H1 (cell line): ENCODE measurements around the gene GUCY2C. TPM values are rescaled to one million over a fixed set of nuclear protein-coding genes. Genes with fewer than 3 reads are reported as not detected.

Experiments used
- CTCF ChIA-PET: fragments of 300-600 bp; sonication (Branson Sonifier 250); formaldehyde crosslinking; loops from one replicate; lab custom pipeline; 2021; ENCODE audit not compliant: partially characterized antibody; lab: Charles Lee
- POLR2A ChIA-PET: fragments of 300-600 bp; sonication (Branson Sonifier 250); formaldehyde crosslinking; loops from one replicate; lab custom pipeline; 2021; ENCODE audit warnings: inconsistent platforms; ENCODE audit not compliant: partially characterized antibody; lab: Charles Lee
- DNase-seq, 2 experiments: peaks; one replicate each; pipeline versions ENCODE4 v3.0.0 to v3.0.0-alpha.2; 2010 to 2022; ENCODE audit warnings: low spot score in 2 of 2, low read depth in 1 of 2, mixed read lengths in 1 of 2
- FAIRE-seq: peaks from 2 replicates; lab custom pipeline; 2011; peaks lifted over from hg19 to GRCh38; lab: Jason Lieb, UNC
- H2AFZ ChIP-seq: 2 replicates; pipeline ENCODE4 v1.8.1; 2012; ENCODE audit warnings: low read length, inconsistent platforms
- H2AK5ac ChIP-seq: 2 replicates; pipeline ENCODE4 v1.6.1; 2013; ENCODE audit warnings: low read depth, low read length
- H2BK120ac ChIP-seq: replicated peaks from 2 replicates; pipeline ENCODE3; 2013; ENCODE audit warnings: low read depth, low read length, inconsistent platforms
- H2BK12ac ChIP-seq: 2 replicates; pipeline ENCODE4 v1.6.1; 2013; ENCODE audit warnings: low read depth, low read length
- H2BK15ac ChIP-seq: 2 replicates; pipeline ENCODE4 v1.6.1; 2013; ENCODE audit warnings: low read length
- H2BK20ac ChIP-seq: 2 replicates; pipeline ENCODE4 v1.6.1; 2013; ENCODE audit warnings: low read length
- H2BK5ac ChIP-seq: 2 replicates; pipeline ENCODE4 v1.6.1; 2013; ENCODE audit warnings: low read depth, low read length
- H3K14ac ChIP-seq: 2 replicates; pipeline ENCODE4 v1.6.1; 2013; ENCODE audit warnings: inconsistent platforms; ENCODE audit not compliant: insufficient read length
- H3K18ac ChIP-seq: 2 replicates; pipeline ENCODE4 v1.6.1; 2013; ENCODE audit warnings: low read length; ENCODE audit errors: extremely low read depth
- H3K23ac ChIP-seq: 2 replicates; pipeline ENCODE4 v1.6.1; 2013; ENCODE audit warnings: inconsistent platforms; ENCODE audit not compliant: insufficient read length
- H3K23me2 ChIP-seq: 2 replicates; pipeline ENCODE4 v1.6.1; 2013; ENCODE audit warnings: low read depth, low read length
- H3K27ac ChIP-seq: 2 replicates; pipeline ENCODE4 v1.6.1; 2011; ENCODE audit warnings: low read depth, low read length, inconsistent platforms
- H3K27me3 ChIP-seq, 4 experiments: replicated peaks in 1 of 4; 1 replicate in 1 of 4; 2 replicates in 3 of 4; pipeline versions ENCODE4 v1.6.1 to v1.8.1; 2011 to 2013; ENCODE audit warnings: low read length in 3 of 4, mild to moderate bottlenecking in 3 of 4, inconsistent platforms in 2 of 4, mixed read lengths in 2 of 4, moderate library complexity in 1 of 4; ENCODE audit not compliant: control insufficient read depth in 3 of 4, insufficient read depth in 3 of 4; ENCODE audit errors: extremely low read depth in 1 of 4
- H3K36me3 ChIP-seq, 4 experiments: 2 replicates each; pipeline versions ENCODE4 v1.6.1 to v1.8.1; 2011 to 2013; ENCODE audit warnings: mild to moderate bottlenecking in 4 of 4, low read length in 3 of 4, moderate library complexity in 2 of 4, control low read depth in 1 of 4, inconsistent platforms in 1 of 4; ENCODE audit not compliant: insufficient read depth in 4 of 4, control insufficient read depth in 2 of 4
- H3K4ac ChIP-seq: replicated peaks from 2 replicates; pipeline ENCODE3; 2013; ENCODE audit warnings: low read length, low read depth, mixed read lengths, inconsistent platforms; ENCODE audit not compliant: insufficient read length
- H3K4me1 ChIP-seq, 4 experiments: replicated peaks in 1 of 4; 1 replicate in 1 of 4; 2 replicates in 3 of 4; pipeline versions ENCODE4 v1.6.1 to v1.8.1; 2011 to 2013; ENCODE audit warnings: low read length in 3 of 4, inconsistent platforms in 2 of 4, mixed read lengths in 1 of 4; ENCODE audit not compliant: insufficient read depth in 4 of 4, control insufficient read depth in 3 of 4
- H3K4me2 ChIP-seq, 2 experiments: 2 replicates each; pipeline versions ENCODE4 v1.6.1 to v1.8.1; 2011 to 2013; ENCODE audit warnings: low read depth in 2 of 2, low read length in 2 of 2, control low read depth in 1 of 2, inconsistent platforms in 1 of 2, mild to moderate bottlenecking in 1 of 2; ENCODE audit not compliant: insufficient read depth in 1 of 2
- H3K4me3 ChIP-seq, 4 experiments: fragments of 200-600, 300-600 bp in 1 of 4; sonication (generic), shearing (Covaris generic), sonication (Bioruptor Twin) in 1 of 4; 2 replicates each; pipeline versions ENCODE4 v1.5.1 to v1.8.1; 2011 to 2016; ENCODE audit warnings: low read length in 4 of 4, low read depth in 3 of 4, control low read depth in 2 of 4, inconsistent platforms in 2 of 4, mild to moderate bottlenecking in 2 of 4, mixed read lengths in 1 of 4, moderate library complexity in 1 of 4; ENCODE audit not compliant: insufficient read depth in 2 of 4; ENCODE audit errors: extremely low read depth in 1 of 4
- H3K56ac ChIP-seq: replicated peaks from 2 replicates; pipeline ENCODE3; 2013; ENCODE audit warnings: low read depth, mild to moderate bottlenecking, mixed read lengths, low read length, inconsistent platforms; ENCODE audit not compliant: insufficient read length
- H3K79me1 ChIP-seq: 2 replicates; pipeline ENCODE4 v1.6.1; 2013; ENCODE audit warnings: low read depth, low read length, control low read depth
- H3K79me2 ChIP-seq, 2 experiments: 2 replicates each; pipeline versions ENCODE4 v1.6.1 to v1.8.1; 2012 to 2013; ENCODE audit warnings: low read length in 2 of 2, mild to moderate bottlenecking in 2 of 2, inconsistent platforms in 1 of 2; ENCODE audit not compliant: insufficient read depth in 2 of 2, control insufficient read depth in 1 of 2
- H3K9ac ChIP-seq, 4 experiments: replicated peaks in 1 of 4; 1 replicate in 1 of 4; 2 replicates in 3 of 4; pipeline versions ENCODE4 v1.6.1 to v1.8.1; 2011 to 2013; ENCODE audit warnings: low read depth in 3 of 4, low read length in 3 of 4, control low read depth in 2 of 4, mild to moderate bottlenecking in 2 of 4, moderate library complexity in 2 of 4, inconsistent platforms in 1 of 4; ENCODE audit errors: extremely low read depth in 1 of 4
- H3K9me3 ChIP-seq, 2 experiments: 2 replicates each; pipeline versions ENCODE4 v1.6.1 to v1.8.1; 2012 to 2013; ENCODE audit warnings: mild to moderate bottlenecking in 2 of 2, moderate library complexity in 2 of 2, control low read depth in 1 of 2, inconsistent platforms in 1 of 2, low read depth in 1 of 2, low read length in 1 of 2, mixed read lengths in 1 of 2; ENCODE audit not compliant: insufficient read depth in 2 of 2
- H4K20me1 ChIP-seq, 2 experiments: replicated peaks in 1 of 2; 2 replicates each; pipeline versions ENCODE3 to v1.8.1; 2011 to 2013; ENCODE audit warnings: inconsistent platforms in 2 of 2, low read length in 2 of 2, mild to moderate bottlenecking in 1 of 2; ENCODE audit not compliant: insufficient read depth in 2 of 2, control insufficient read depth in 1 of 2
- H4K5ac ChIP-seq: 2 replicates; pipeline ENCODE4 v1.6.1; 2013; ENCODE audit warnings: low read length, low read depth, mixed read lengths, inconsistent platforms; ENCODE audit not compliant: insufficient read length
- H4K8ac ChIP-seq: 2 replicates; pipeline ENCODE4 v1.8.0; 2013; ENCODE audit warnings: mild to moderate bottlenecking, moderate library complexity, low read length, inconsistent platforms; ENCODE audit not compliant: insufficient read depth; ENCODE audit errors: extremely low read depth
- H4K91ac ChIP-seq: replicated peaks from 2 replicates; pipeline ENCODE3; 2013; ENCODE audit warnings: low read length, mixed read lengths, inconsistent platforms; ENCODE audit not compliant: insufficient read length
- HDAC2 ChIP-seq, 2 experiments: fragments of 300-600 bp in 1 of 2; sonication (generic) in 1 of 2; IDR thresholded peaks; 2 replicates each; pipeline ENCODE4 v1.6.1; 2011 to 2012; ENCODE audit warnings: low read depth in 2 of 2, low read length in 2 of 2, mild to moderate bottlenecking in 2 of 2, moderate library complexity in 2 of 2, borderline replicate concordance in 1 of 2, inconsistent platforms in 1 of 2
- KDM4A ChIP-seq: IDR thresholded peaks from one replicate; pipeline ENCODE4 v1.7.1; 2012; ENCODE audit warnings: low read depth, mild to moderate bottlenecking, moderate library complexity, low read length, inconsistent platforms; ENCODE audit not compliant: severe bottlenecking
- SP1 ChIP-seq: IDR thresholded peaks from 2 replicates; pipeline ENCODE4 v1.6.1; 2011; ENCODE audit warnings: low read depth, low read length
- TAF7 ChIP-seq: optimal IDR thresholded peaks from 2 replicates; pipeline ENCODE3; 2011; ENCODE audit warnings: low read depth, mild to moderate bottlenecking, inconsistent platforms, low read length, moderate library complexity, borderline replicate concordance
- TCF12 ChIP-seq: IDR thresholded peaks from 2 replicates; pipeline ENCODE4 v1.6.1; 2011; ENCODE audit warnings: low read depth, mild to moderate bottlenecking, low read length
- YY1 ChIP-seq: IDR thresholded peaks from 2 replicates; pipeline ENCODE4 v1.6.1; 2011; ENCODE audit warnings: low read depth, mild to moderate bottlenecking, low read length
- WGBS, 2 experiments: shearing (Covaris generic) in 1 of 2; methylation state at CpG; one replicate each; pipeline versions ENCODE4 v1.1.6 to v1.1.7; 2013 to 2015; ENCODE audit warnings: low lambda C conversion rate in 2 of 2, mixed read lengths in 2 of 2, inconsistent platforms in 1 of 2, low coverage in 1 of 2, missing lambda C conversion rate in 1 of 2; ENCODE audit not compliant: insufficient replicate concordance in 2 of 2, insufficient coverage in 1 of 2, insufficient read length in 1 of 2; ENCODE audit errors: extremely low coverage in 1 of 2, missing lambda C conversion rate in 1 of 2; 5-methylcytosine and 5-hydroxymethylcytosine counted together
- polyA plus RNA-seq, 7 experiments: library from polyadenylated mRNA; depleted of rRNA in 3 of 7; stranded (reverse) in 5 of 7; unstranded in 2 of 7; fragments of >200 nt in 5 of 7; fragments of 200-250 nt in 2 of 7; gene quantifications; 1 replicate in 5 of 7; 2 replicates in 1 of 7; 4 replicates in 1 of 7; pipeline versions ENCODE4 v1.2.1 to v1.2.3, GENCODE V29; 2011 to 2013; ENCODE audit warnings: missing spikeins in 2 of 7, mixed read lengths in 2 of 7
- total RNA-seq: library from RNA; stranded (reverse); fragmentation: NEBNext Ultra II Directional; extraction: Animal tissue kit (Norgen Biotek cat#: 25700); gene quantifications from 2 replicates; pipeline ENCODE4 v1.2.1, GENCODE V29; 2021

The GUCY2C gene
- total and polyA plus RNA-seq, 2 of the 8 experiments (the other 6 are each of a cell fraction or from before 2014, with no cell fraction given) = 1.9 to 3.2 TPM

- Histone ChIP-seq H2BK12ac (no peak overlapping the region), H4K8ac (no peak overlapping the region), H3K4me1 (no peaks in the 10 kb centered on the region), H2AK5ac (no peak overlapping the region), H3K36me3 (no peaks in the 10 kb centered on the region; a peak in 1 of 8 replicates), H4K20me1 (no peaks in the 10 kb centered on the region), H4K5ac (no peak overlapping the region), H3K4ac (no peak overlapping the region), H3K23ac (no peak overlapping the region), H3K27ac (no peak overlapping the region), H3K27me3 (peaks cover 2 to 19% (median 7%) of the 10 kb centered on the region in 4 experiments; a peak in 5 of 7 replicates), H2BK120ac (no peak overlapping the region), H3K9me3 (no peaks in the 10 kb centered on the region), H3K9ac (no peak overlapping the region), H2BK15ac (no peak overlapping the region), H3K79me2 (no peaks in the 10 kb centered on the region), H2AFZ (no peak overlapping the region), H3K4me3 (no peak overlapping the region), H2BK20ac (no peak overlapping the region), H3K23me2 (no peaks in the 10 kb centered on the region), H3K56ac (no peak overlapping the region), H3K18ac (no peak overlapping the region), H3K4me2 (no peak overlapping the region), H4K91ac (no peak overlapping the region), H3K79me1 (no peaks in the 10 kb centered on the region), H3K14ac (no peak overlapping the region), H2BK5ac (no peak overlapping the region)
- no peak for FAIRE-seq
- WGBS, 2 experiments = 81% methylated on average over 2 of the region's 2 CpGs; no CpG with 5 or more reads in 1 of the 2 experiments
- ChIA-PET CTCF (no interaction called here), POLR2A (interaction anchor here (1.0 to 10.4 kb wide), 3 partner anchors 14 to 113 kb away, joined by 3 to 120 read pairs (median 3); partner anchors contain the start of gene GUCY2C)
- no peak for TF ChIP-seq KDM4A
- no peak for TF ChIP-seq HDAC2 (IDR thresholded peaks at IDR 0.05; ENCODE audit: borderline replicate concordance in 1 of 2, low read depth in 2 of 2, low read length in 2 of 2)
- no peak for TF ChIP-seq TCF12
- no peak for TF ChIP-seq TAF7
- TF ChIP-seq SP1 = no peak
- TF ChIP-seq YY1 = no peak
- DNase-seq = no peak
Observed at GRCh38 chr12:14681625-14682024, 14.8 kb downstream of the GUCY2C start.
